K562 (cell line): Measurements from ENCODE around the gene IGF1R. TPM values are rescaled to one million over a fixed set of nuclear protein-coding genes. Genes with fewer than 3 reads are reported as not detected.

Experiments used
- ATAC-seq: fragments of 200-7000 bp; cut with Tn5 transposase; 3 replicates; pipeline ENCODE4 v1.9.1; 2020; ENCODE audit warnings: moderate library complexity
- BruUV-seq: library from RNA; stranded (reverse); fragments of 400-500 nt; replicated peaks from 2 replicates; lab custom pipeline; 2021; lab: Mats Ljungman, UMichigan
- CTCF ChIA-PET: fragments of 300-600 bp; formaldehyde crosslinking; extraction: SDS; loops from one replicate; lab custom pipeline; 2021; ENCODE audit warnings: low intra/inter-chr PET ratio; lab: Yijun Ruan, JAX
- POLR2A ChIA-PET: fragments of 300-600, 350-650 bp; sonication (Branson Sonifier 250); formaldehyde crosslinking; extraction: SDS; loops from one replicate; lab custom pipeline; 2021; ENCODE audit warnings: antibody characterized with exemption, inconsistent platforms; lab: Yijun Ruan, JAX
- DNase-seq, 4 experiments: peaks; one replicate each; pipeline versions ENCODE4 v3.0.0 to v3.0.0-alpha.2; 2011 to 2018; ENCODE audit warnings: low spot score in 3 of 4, mixed read lengths in 3 of 4; ENCODE audit errors: extremely low read depth in 1 of 4
- FAIRE-seq: peaks from 2 replicates; lab custom pipeline; 2011; peaks lifted over from hg19 to GRCh38; lab: Jason Lieb, UNC
- H2AFZ ChIP-seq: 2 replicates; pipeline ENCODE4 v1.6.0; 2011; ENCODE audit warnings: low read depth, low read length, control low read depth, inconsistent platforms
- H3K27ac ChIP-seq: fragments of 200-600 bp; 3 replicates; pipeline ENCODE4 v1.8.0; 2011; ENCODE audit warnings: low read depth, mild to moderate bottlenecking, control low read depth, inconsistent platforms, low read length, moderate library complexity, mixed read lengths; ENCODE audit errors: extremely low read depth
- H3K27me3 ChIP-seq, 2 experiments: fragments of 300-600 bp in 1 of 2; 2 replicates in 1 of 2; 3 replicates in 1 of 2; pipeline versions ENCODE4 v1.6.0 to v1.8.0; 2011; ENCODE audit warnings: inconsistent platforms in 2 of 2, low read length in 2 of 2, mild to moderate bottlenecking in 1 of 2, mixed read lengths in 1 of 2, moderate library complexity in 1 of 2; ENCODE audit not compliant: control insufficient read depth in 2 of 2, insufficient read depth in 2 of 2
- H3K36me3 ChIP-seq: fragments of 300-600 bp; 3 replicates; pipeline ENCODE4 v1.8.0; 2011; ENCODE audit warnings: mild to moderate bottlenecking, low read length, inconsistent platforms; ENCODE audit not compliant: control insufficient read depth, insufficient read depth
- H3K4me1 ChIP-seq, 2 experiments: fragments of 200-600 bp in 1 of 2; replicated peaks in 1 of 2; 2 replicates in 1 of 2; 3 replicates in 1 of 2; pipeline versions ENCODE4 v1.5.1 to v1.8.0; 2011; ENCODE audit warnings: inconsistent platforms in 2 of 2, low read length in 2 of 2, mild to moderate bottlenecking in 1 of 2, mixed read lengths in 1 of 2, moderate library complexity in 1 of 2; ENCODE audit not compliant: control insufficient read depth in 2 of 2, insufficient read depth in 2 of 2
- H3K4me2 ChIP-seq: 2 replicates; pipeline ENCODE4 v1.6.1; 2011; ENCODE audit warnings: low read length, control low read depth, inconsistent platforms, mixed read lengths; ENCODE audit not compliant: insufficient read depth
- H3K4me3 ChIP-seq: fragments of 200-600 bp; sonication (generic), shearing (Covaris generic); 2 replicates; pipeline ENCODE4 v1.5.1; 2016; ENCODE audit warnings: control low read depth, inconsistent platforms
- H3K79me2 ChIP-seq: fragments of 200-600 bp; 3 replicates; pipeline ENCODE4 v1.8.0; 2011; ENCODE audit warnings: low read length, inconsistent platforms; ENCODE audit not compliant: control insufficient read depth, insufficient read depth
- H3K9ac ChIP-seq, 2 experiments: 2 replicates each; pipeline versions ENCODE4 v1.6.0 to v1.6.1; 2011; ENCODE audit warnings: low read depth in 2 of 2, low read length in 2 of 2, control low read depth in 1 of 2, inconsistent platforms in 1 of 2, mild to moderate bottlenecking in 1 of 2, mixed read lengths in 1 of 2; ENCODE audit not compliant: insufficient read depth in 1 of 2
- H3K9me1 ChIP-seq: one replicate; pipeline ENCODE4 v1.6.0; 2011; ENCODE audit warnings: inconsistent platforms, mild to moderate bottlenecking, low read length, moderate library complexity; ENCODE audit not compliant: control insufficient read depth, insufficient read depth
- H3K9me3 ChIP-seq: replicated peaks from 2 replicates; pipeline ENCODE4 v1.5.1; 2011; ENCODE audit warnings: low read depth, low read length, inconsistent platforms; ENCODE audit not compliant: control insufficient read depth, insufficient read depth
- H4K20me1 ChIP-seq: replicated peaks from 2 replicates; pipeline ENCODE4 v1.6.1; 2011; ENCODE audit warnings: low read length, inconsistent platforms, mixed read lengths; ENCODE audit not compliant: control insufficient read depth, insufficient read depth
- SMAD4 ChIP-seq: fragments of 250-450 bp; sonication (Bioruptor Pico); conservative IDR thresholded peaks from 2 replicates; pipeline ENCODE4 v1.8.0; 2021; ENCODE audit warnings: inconsistent platforms, mild to moderate bottlenecking, moderate library complexity
- STAT5B ChIP-seq: fragments of 250-450 bp; sonication (Bioruptor Pico); IDR thresholded peaks from 2 replicates; pipeline ENCODE4 v1.8.0; 2021; ENCODE audit warnings: mild to moderate bottlenecking, inconsistent platforms
- ZFP1 ChIP-seq: fragments of 450-650 bp; formaldehyde crosslinking; IDR thresholded peaks from 2 replicates; pipeline ENCODE4 v1.4.0; 2020; ENCODE audit warnings: mild to moderate bottlenecking, mixed read lengths
- in situ Hi-C: fragments of 300-500 bp; cut with MboI; formaldehyde crosslinking; loops from 4 replicates; pipeline ENCODE4 v1.15.0; 2018; ENCODE audit warnings: inconsistent platforms, mixed read lengths
- intact Hi-C: fragments of 100-400 bp; cut with micrococcal nuclease; formaldehyde crosslinking; loops from 2 replicates; pipeline ENCODE4 v1.14.2; 2022
- polyA plus RNA-seq, 8 experiments: library from polyadenylated mRNA; depleted of rRNA in 4 of 8; stranded (reverse) in 5 of 8; unstranded in 3 of 8; fragments of >200 nt; fragmentation: Nextera tagmentation in 2 of 8; fragmentation: Illumina TruSeq in 1 of 8; extraction: Ambion mirVana in 2 of 8; extraction: Trizol in 1 of 8; gene quantifications; 2 replicates each; pipeline versions ENCODE4 v1.2.1 to v1.2.3, GENCODE V29; 2011 to 2014; ENCODE audit warnings: inconsistent platforms in 1 of 8, missing spikeins in 1 of 8
- total RNA-seq, 7 experiments: library from RNA; depleted of rRNA in 6 of 7; stranded (reverse); fragments of >200 nt in 6 of 7; fragmentation: Illumina TruSeq in 2 of 7; extraction: Trizol in 2 of 7; gene quantifications; 2 replicates each; pipeline versions ENCODE4 v1.2.1 to v1.2.3, GENCODE V29; 2011 to 2021; ENCODE audit warnings: low replicate concordance in 1 of 7
- TF ChIP-seq, protein P1 (sequence below): fragments of 250-450 bp; sonication (Bioruptor Pico); IDR thresholded peaks from 2 replicates; pipeline ENCODE4 v1.8.0; 2022; ENCODE audit warnings: inconsistent platforms, mild to moderate bottlenecking, moderate library complexity, borderline replicate concordance
- TF ChIP-seq, protein P2 (sequence below): fragments of 250-450 bp; sonication (Bioruptor Pico); IDR thresholded peaks from 2 replicates; pipeline ENCODE4 v1.5.0; 2021

Gene IGF1R
- total and polyA plus RNA-seq, 9 of the 15 experiments (the other 6 are each of a cell fraction or from before 2014, with no cell fraction given), result 0.35 to 8.0 (median 1.6) TPM

DNA sequence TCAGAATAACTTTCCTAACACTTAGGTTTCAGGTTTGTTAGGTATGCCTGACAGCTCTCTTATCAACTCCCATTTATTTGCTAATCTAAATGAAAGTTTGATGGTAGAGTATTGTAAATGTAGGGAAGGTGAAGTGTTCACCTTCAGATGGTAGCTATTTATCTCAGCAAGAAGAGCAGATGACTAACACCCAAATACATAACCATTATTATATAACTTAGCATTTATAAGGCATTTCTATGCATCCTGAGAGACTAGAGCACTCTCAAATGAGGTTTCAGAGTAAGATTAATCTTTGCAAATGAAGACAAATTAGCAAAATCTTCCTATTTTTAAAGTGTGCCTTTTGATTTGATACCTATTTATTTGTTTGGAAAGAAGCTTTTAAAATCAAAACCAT, 143.8 kb downstream of the IGF1R start:
- Histone ChIP-seq H3K9ac (no peak overlapping the region), H3K27me3 (peaks cover 5 to 16% of the 10 kb centered on the region in 2 experiments; a peak in 3 of 5 replicates), H3K36me3 (no peaks in the 10 kb centered on the region), H3K4me1 (no peaks in the 10 kb centered on the region), H3K4me2 (no peak overlapping the region), H2AFZ (no peak overlapping the region)
- ATAC-seq, result no peak
- POLR2A ChIA-PET, result no interaction called here
- TF ChIP-seq SMAD4 (CRISPR knock-in tag) (no peak), STAT5B (CRISPR knock-in tag) (no peak), ZFP1 (CRISPR knock-in tag) (no peak)
- TF ChIP-seq, protein P1, sequence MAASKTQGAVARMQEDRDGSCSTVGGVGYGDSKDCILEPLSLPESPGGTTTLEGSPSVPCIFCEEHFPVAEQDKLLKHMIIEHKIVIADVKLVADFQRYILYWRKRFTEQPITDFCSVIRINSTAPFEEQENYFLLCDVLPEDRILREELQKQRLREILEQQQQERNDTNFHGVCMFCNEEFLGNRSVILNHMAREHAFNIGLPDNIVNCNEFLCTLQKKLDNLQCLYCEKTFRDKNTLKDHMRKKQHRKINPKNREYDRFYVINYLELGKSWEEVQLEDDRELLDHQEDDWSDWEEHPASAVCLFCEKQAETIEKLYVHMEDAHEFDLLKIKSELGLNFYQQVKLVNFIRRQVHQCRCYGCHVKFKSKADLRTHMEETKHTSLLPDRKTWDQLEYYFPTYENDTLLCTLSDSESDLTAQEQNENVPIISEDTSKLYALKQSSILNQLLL, result no peak
- TF ChIP-seq, protein P2, sequence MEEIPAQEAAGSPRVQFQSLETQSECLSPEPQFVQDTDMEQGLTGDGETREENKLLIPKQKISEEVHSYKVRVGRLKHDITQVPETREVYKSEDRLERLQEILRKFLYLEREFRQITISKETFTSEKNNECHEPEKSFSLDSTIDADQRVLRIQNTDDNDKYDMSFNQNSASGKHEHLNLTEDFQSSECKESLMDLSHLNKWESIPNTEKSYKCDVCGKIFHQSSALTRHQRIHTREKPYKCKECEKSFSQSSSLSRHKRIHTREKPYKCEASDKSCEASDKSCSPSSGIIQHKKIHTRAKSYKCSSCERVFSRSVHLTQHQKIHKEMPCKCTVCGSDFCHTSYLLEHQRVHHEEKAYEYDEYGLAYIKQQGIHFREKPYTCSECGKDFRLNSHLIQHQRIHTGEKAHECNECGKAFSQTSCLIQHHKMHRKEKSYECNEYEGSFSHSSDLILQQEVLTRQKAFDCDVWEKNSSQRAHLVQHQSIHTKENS (CRISPR knock-in tag), result no peak
- TF ChIP-seq, all 486 proteins: peak for 0
- CTCF ChIA-PET, result no interaction called here
- intact Hi-C loops, result no loop called here
- no peaks in the 10 kb centered on the region for H3K9me1 ChIP-seq
- H3K9me3 ChIP-seq, result no peaks in the 10 kb centered on the region
- FAIRE-seq, result no peak
- DNase-seq, result no peak
- in situ Hi-C loops, result no loop called here
- peaks cover 7% of the 10 kb centered on the region; the same call in 1 of the 2 replicates for H4K20me1 ChIP-seq
- no TSS peak for BruUV-seq
- H3K27ac ChIP-seq, result no peak overlapping the region
- H3K79me2 ChIP-seq, result no peaks in the 10 kb centered on the region
- H3K4me3 ChIP-seq, result no peak overlapping the region
